NCI-H146 treated with DMSO at 0.1 percent for 48 hours (cell line): ENCODE measurements around the gene DHRSX.
"Not testable (repeated sequence)": the region's sequence is repeated elsewhere in the genome, so short reads cannot be mapped to it uniquely, and the experiment has no call there.

Source experiments
- DNase-seq: peaks from one replicate; lab custom pipeline; 2025; ENCODE audit not compliant: unreplicated experiment; lab: John Stamatoyannopoulos, UW

The DHRSX gene

GRCh38 chrX:2500803-2501558, at the start of gene DHRSX, which contains the start of gene ZBED1:
Gene DHRSX (minus strand): TSS chrX:2500976. CDS start chrX:2500925, 51 bp downstream.
Gene ZBED1 (minus strand): TSS chrX:2500976. CDS start chrX:2490719, 10,257 bp downstream.
- DNase-seq, result no peak

DNA sequence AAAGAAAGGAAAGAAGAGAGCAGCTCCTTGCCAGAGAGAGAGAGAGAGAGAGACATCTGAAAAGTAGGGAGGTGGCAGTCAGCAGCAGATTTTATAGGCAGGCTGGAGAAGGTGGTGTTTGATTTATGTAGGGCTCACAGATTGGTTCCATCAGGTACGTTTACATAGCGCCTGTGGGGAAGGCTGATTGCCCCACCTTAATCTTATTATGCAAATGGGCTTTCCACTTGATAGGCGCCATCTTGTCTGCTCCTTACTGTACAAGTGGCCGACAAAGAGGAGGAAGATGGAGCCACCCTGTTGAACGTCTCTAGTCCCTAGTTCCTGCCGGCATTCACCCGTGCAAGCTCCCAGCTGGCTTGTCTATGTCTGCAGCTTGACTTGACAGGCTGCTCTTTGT, 49.1 kb upstream of the DHRSX start:
- DNase-seq, result peak; percentile 87

GRCh38 chrX:2548711-2549423, 48.1 kb upstream of the DHRSX start:
- no peak for DNase-seq

DNA sequence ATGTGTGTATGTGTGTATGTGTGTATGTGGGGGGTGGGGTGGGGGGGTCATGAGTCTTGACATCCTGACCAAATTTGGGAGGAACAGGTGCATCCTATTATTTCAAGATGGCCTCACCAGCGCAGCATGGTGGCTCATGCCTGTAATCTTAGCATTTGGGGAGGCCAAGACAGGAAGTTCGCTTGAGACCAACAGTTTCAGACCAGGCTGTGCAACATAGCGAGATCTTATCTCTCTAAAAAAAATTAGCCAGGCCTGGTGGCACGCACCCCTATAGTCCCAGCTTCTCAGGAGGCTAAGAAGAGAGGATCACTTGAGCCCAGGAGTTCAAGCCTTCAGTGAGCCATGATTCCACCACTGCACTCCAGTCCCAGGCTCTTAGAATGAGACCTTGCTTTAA, 47.0 kb upstream of the DHRSX start:
- no peak for DNase-seq

DNA sequence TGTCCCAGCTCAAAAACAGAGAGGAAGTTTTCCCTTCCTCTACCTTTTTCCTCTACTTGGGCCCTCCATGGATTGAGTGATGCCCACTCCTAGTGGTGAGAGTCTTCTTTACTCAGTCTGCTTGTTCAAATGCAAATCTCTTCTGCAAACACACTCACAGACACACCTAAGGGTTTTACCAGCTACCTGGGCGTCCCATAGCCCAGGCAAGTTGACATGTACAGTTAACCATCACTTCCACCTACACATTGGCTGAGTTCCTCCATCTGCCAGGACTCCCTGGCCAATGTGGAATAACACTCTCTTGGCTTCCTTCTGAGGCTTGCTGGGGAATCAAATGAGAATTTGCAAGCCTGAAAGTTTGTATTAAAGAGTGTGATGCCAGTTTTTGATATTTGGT, 45.7 kb upstream of the DHRSX start:
- no peak for DNase-seq

DNA sequence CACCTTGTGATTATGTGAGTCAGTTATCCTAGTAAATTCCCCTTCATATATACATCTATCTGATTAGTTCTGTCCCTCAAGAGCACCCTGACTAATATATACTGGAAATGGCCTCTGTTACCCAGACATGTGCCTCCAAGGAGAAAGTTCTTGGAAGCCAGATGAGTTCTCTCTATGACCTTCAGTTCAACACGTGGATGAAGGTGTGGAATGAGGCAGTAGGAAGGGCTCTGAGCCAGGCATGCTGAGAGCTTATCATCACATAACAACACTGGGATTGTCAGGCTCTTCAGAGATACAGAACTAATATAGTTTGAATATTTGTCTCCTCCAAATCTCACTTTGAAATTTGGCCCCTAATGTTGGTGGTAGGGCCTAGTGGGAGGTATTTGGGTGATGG, 44.4 kb upstream of the DHRSX start:
- DNase-seq, result no peak

- DNase-seq, result no peak
Observed at GRCh38 chrX:2542826-2543521, 42.2 kb upstream of the DHRSX start.

GRCh38 chrX:2541603-2542002, 40.8 kb upstream of the DHRSX start:
- no peak for DNase-seq

GRCh38 chrX:2540426-2540947, 39.7 kb upstream of the DHRSX start:
- no peak for DNase-seq

- DNase-seq, result no peak
Observed at GRCh38 chrX:2539586-2539985, 38.8 kb upstream of the DHRSX start.

GRCh38 chrX:2538031-2538757, 37.4 kb upstream of the DHRSX start:
- DNase-seq, result peak; percentile 14

GRCh38 chrX:2536974-2537373, 36.2 kb upstream of the DHRSX start:
- DNase-seq, result peak; percentile 34

DNA sequence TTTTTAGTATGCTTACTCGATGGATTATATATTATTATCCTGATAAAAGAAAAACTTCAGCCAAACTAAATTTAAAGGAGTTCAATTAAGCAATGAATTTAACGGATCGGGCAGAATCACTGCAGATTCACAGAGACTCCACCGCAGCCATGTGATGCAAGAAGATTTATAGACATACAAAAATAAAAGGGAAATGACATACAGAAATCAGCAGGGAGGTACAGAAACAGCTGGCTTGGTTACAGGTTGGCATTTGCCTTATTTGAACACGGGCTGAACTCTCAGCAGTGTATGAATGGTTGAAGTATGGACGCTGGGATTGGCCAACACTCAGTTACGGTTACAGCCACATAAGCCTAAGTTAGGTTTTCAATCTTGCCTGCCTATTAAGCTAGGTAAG, 35.4 kb upstream of the DHRSX start:
- DNase-seq, result no peak

- DNase-seq, result not testable (repeated sequence)
Observed at GRCh38 chrX:2534261-2535021, 33.7 kb upstream of the DHRSX start.

DNA sequence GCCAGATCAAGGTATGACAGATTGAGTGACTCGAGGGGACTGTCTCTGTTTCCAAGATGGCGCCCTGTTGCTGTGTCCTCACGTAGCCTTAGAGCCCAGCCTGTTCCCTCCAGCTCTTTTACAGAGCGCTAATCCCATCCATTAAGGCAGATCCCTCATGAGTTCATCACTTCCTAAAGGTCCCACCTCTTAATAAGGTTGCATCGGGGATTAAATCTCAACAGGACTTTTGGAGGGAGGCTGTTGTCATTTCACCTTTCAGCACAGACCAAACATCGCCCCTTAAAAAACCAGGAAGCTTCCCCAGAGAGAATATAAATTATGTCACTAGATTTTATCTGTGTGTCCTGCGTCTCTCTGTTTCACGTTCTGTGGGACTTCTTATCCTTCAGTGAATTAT, 32.6 kb upstream of the DHRSX start:
- DNase-seq, result peak; percentile 53

DNA sequence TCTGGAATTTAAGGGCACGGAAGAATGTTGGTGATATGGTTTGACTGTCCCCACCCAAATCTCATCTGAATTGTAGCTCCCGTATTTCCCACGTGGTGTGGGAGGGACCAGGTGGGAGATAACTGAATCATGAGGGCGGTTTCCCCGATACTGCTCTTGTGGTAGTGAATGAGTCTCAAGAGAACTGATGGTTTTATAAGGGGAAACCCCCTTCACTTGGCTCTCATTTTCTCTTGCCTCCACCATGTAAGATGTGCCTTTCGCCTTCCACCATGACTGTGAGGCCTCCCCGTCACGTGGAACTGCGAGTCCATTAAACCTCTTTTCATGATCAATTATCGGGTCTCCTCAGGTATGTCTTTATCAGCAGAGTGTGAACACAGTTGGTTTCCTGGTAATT, 25.6 kb upstream of the DHRSX start:
- DNase-seq, result no peak

DNA sequence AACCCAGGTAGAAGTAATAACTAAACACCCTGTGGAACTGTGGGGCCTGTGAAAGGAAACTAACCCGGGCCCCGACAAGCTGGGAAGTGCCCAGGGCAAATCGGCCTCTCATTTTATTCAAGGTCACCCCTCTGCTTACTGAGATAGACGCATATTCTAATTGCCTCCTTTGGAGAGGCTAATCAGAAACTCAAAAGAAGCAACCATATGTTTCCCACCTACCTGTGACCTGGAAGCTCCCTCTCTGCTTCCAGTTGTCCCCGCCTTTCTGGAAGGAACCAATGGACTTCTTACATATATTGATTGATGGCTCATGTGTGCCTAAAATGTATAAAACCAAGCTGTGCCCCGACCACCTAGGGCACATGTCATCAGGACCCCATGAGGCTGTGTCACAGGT, 23.1 kb upstream of the DHRSX start:
- DNase-seq, result no peak

DNA sequence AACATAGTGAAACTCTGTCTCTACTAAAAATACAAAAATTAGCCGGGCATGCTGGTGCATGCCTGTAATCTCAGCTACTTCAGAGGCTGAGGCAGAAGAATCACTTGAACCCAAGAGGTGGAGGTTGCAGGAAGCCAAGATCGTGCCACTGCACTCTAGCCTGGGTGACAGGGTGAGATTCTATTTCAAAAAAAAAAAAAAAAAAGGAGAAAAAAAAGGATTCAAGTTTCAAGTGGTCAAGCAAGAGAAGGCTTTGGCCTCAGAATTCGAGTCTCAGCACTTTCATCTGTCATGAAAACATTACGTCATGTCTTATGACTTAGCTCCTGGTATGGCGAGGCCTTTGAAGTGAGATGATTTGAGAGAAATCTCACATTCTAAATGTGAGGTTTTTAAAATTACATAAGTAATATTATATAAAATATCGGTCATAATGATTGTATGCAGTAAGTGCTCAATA, 21.2 kb upstream of the DHRSX start:
- DNase-seq, result no peak

DNA sequence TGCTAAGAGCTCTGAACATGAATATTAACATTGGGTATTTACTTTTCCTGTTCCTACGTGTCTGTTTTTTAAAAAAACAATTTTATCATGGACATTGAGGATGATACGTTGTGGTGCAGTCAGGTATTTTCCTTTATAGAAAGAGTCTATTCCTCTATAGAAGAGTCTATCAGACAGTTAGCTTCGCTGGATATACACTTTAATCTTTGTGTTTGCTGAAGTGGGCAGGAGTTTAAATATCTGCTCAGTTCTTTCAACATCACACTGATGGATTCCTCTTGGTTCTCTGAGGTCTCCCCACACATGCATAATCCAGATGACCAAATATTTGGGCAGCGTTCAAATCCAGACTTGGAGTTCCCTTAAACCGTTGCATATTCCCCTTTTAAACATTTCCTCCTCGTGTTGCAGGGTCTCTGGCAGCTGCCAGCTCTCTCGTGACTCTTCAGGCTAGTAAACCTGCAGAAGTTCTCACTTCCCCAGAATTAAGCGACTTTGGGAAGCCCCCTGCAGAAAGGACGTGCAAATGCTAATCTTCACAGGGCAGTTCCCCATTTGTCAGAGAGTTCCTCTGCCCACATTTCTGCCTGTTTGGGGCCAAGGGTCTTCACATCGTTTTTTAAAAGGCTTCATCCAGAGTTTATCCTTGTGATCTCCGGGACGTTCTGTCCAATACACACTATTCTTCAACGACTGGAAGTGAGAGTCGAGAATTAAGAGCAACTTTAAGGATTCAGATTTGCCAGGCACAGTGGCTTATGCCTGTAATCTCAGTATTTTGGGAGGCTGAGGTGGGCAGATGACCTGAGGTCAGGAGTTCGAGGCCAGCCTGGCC, 20.5 kb upstream of the DHRSX start:
- DNase-seq, result no peak
